Smooth muscle cell (in vitro differentiated cells): Measurements from ENCODE around the gene CYP2E1. TPM values are rescaled to one million over a fixed set of nuclear protein-coding genes. Genes with fewer than 3 reads are reported as not detected.
"Not testable (repeated sequence)": the region's sequence is repeated elsewhere in the genome, so short reads cannot be mapped to it uniquely, and the experiment has no call there.

Experiments
- DNase-seq: peaks from one replicate; lab custom pipeline; 2025; ENCODE audit not compliant: unreplicated experiment; lab: John Stamatoyannopoulos, UW
- H2AFZ ChIP-seq: fragments of 200-600 bp; sonication (generic); 2 replicates; pipeline ENCODE4 v1.6.0; 2016; ENCODE audit warnings: antibody characterized with exemption, low read depth, mild to moderate bottlenecking
- H3F3A ChIP-seq: fragments of 200-600 bp; sonication (generic); 2 replicates; pipeline ENCODE4 v1.6.0; 2017; ENCODE audit warnings: antibody characterized with exemption, low read depth
- H3K27ac ChIP-seq: fragments of 200-600 bp; sonication (generic); 2 replicates; pipeline ENCODE4 v1.5.1; 2016; ENCODE audit warnings: low read depth, mild to moderate bottlenecking
- H3K27me3 ChIP-seq: fragments of 200-600 bp; sonication (generic); 2 replicates; pipeline ENCODE4 v1.6.1; 2016; ENCODE audit warnings: low read depth, mild to moderate bottlenecking
- H3K36me3 ChIP-seq: fragments of 200-600 bp; sonication (generic); 2 replicates; pipeline ENCODE4 v1.5.1; 2016; ENCODE audit warnings: low read depth
- H3K4me1 ChIP-seq: fragments of 200-600 bp; sonication (generic); 2 replicates; pipeline ENCODE4 v1.5.1; 2016; ENCODE audit warnings: low read depth
- H3K4me2 ChIP-seq: fragments of 200-600 bp; sonication (generic); 2 replicates; pipeline ENCODE4 v1.6.0; 2016; ENCODE audit warnings: mild to moderate bottlenecking
- H3K4me3 ChIP-seq: fragments of 200-600 bp; sonication (generic); 2 replicates; pipeline ENCODE4 v1.5.1; 2016; ENCODE audit warnings: mild to moderate bottlenecking
- H3K79me2 ChIP-seq: fragments of 200-600 bp; sonication (generic); 2 replicates; pipeline ENCODE4 v1.6.0; 2016; ENCODE audit warnings: low read depth, mild to moderate bottlenecking
- H3K9ac ChIP-seq: fragments of 200-600 bp; sonication (generic); 2 replicates; pipeline ENCODE4 v1.6.0; 2016; ENCODE audit warnings: low read depth
- H3K9me3 ChIP-seq: fragments of 200-600 bp; sonication (generic); replicated peaks from 2 replicates; pipeline ENCODE4 v1.5.1; 2016; ENCODE audit warnings: low read depth
- H4K20me1 ChIP-seq: fragments of 200-600 bp; sonication (generic); 2 replicates; pipeline ENCODE4 v1.6.0; 2016; ENCODE audit warnings: low read depth
- CTCF ChIP-seq: fragments of 200-600 bp; sonication (generic); IDR thresholded peaks from 2 replicates; pipeline ENCODE4 v1.5.1; 2017; ENCODE audit warnings: borderline replicate concordance, mild to moderate bottlenecking, antibody characterized with exemption; ENCODE audit not compliant: insufficient read depth, poor library complexity, severe bottlenecking
- WGBS: methylation state at CpG from one replicate; pipeline ENCODE4 v1.1.7; 2016; ENCODE audit warnings: low lambda C conversion rate; 5-methylcytosine and 5-hydroxymethylcytosine counted together
- polyA plus RNA-seq: library from polyadenylated mRNA; unstranded; fragments of >200 nt; fragmentation: Nextera tagmentation; extraction: Ambion mirVana; gene quantifications from 2 replicates; pipeline ENCODE4 v1.2.1, GENCODE V29; 2016
- total RNA-seq: library from RNA; depleted of rRNA; stranded (reverse); fragments of >200 nt; gene quantifications from 2 replicates; pipeline ENCODE4 v1.2.3, GENCODE V29; 2014

The CYP2E1 gene
- total and polyA plus RNA-seq, 2 experiments from 2014 or later: 1.3 to 10.8 TPM

- DNase-seq: no peak
- 51% methylated on average over 4 of the region's 4 CpGs for WGBS
- no peak for TF ChIP-seq CTCF
These were observed 15.1 kb upstream of the CYP2E1 start for GRCh38 chr10:133511907-133512528.

DNA sequence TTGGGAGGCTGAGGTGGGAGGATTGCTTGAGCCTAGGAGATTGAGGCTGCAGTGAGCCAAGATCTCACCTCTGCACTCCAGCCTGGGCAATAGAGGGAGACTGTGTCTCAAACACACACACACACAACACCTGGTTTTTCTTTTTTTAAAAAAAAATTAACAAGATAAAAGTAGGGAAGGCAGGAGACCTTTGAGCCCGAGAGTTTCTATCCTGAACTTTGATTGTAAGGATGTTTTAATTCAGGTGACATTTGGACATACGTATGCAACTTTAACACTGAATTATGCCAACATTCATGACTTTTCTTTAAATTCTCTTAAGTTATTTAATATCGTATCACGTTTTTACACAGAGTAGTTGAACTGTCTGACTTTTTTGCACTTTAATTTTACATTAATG lies 11.7 kb upstream of the CYP2E1 start:
- H3K9ac ChIP-seq: no peak overlapping the region
- no peak for DNase-seq
- 67% methylated on average over 4 of the region's 4 CpGs for WGBS
- H3K4me2 ChIP-seq: no peak overlapping the region
- H3K9me3 ChIP-seq: peaks cover 15% of the 10 kb centered on the region
- TF ChIP-seq CTCF: no peak
- no peaks in the 10 kb centered on the region for H3K36me3 ChIP-seq
- no peaks in the 10 kb centered on the region for H3K79me2 ChIP-seq
- H3K27me3 ChIP-seq: no peaks in the 10 kb centered on the region
- H2AFZ ChIP-seq: no peak overlapping the region
- no peaks in the 10 kb centered on the region for H3K4me1 ChIP-seq
- H4K20me1 ChIP-seq: no peaks in the 10 kb centered on the region
- no peaks in the 10 kb centered on the region for H3F3A ChIP-seq
- H3K4me3 ChIP-seq: no peak overlapping the region
- H3K27ac ChIP-seq: no peak overlapping the region

More at GRCh38 chr10:133511907-133512528, 15.1 kb upstream of the CYP2E1 start:
- Histone ChIP-seq H3K27ac (no peak overlapping the region), H3K27me3 (no peaks in the 10 kb centered on the region), H3K9me3 (peaks cover 17% of the 10 kb centered on the region), H3K4me3 (no peak overlapping the region), H3K4me2 (no peak overlapping the region), H3K79me2 (no peaks in the 10 kb centered on the region), H3F3A (no peaks in the 10 kb centered on the region), H4K20me1 (no peaks in the 10 kb centered on the region), H2AFZ (no peak overlapping the region), H3K9ac (no peak overlapping the region), H3K4me1 (no peaks in the 10 kb centered on the region), H3K36me3 (no peaks in the 10 kb centered on the region)

DNA sequence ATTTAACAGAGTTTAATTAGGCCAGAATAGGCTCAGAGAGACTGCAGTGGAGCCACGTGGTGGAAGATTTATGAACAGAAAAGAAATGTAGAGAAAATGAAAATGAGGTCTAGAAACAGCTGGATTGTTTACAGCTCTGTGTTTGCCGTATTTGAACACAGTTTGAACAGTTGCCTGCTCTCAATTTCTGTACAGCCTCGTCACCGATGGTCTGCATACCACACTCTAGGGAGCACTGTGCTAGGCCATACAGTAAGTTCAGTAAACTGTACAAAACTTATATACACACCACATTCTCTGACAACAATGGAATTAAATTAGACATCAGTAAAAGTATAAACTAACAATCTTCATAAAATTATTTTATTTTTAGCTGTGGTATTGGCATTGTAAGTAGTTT lies 11.1 kb upstream of the CYP2E1 start:
- DNase-seq: no peak
- Histone ChIP-seq H3F3A (no peaks in the 10 kb centered on the region), H3K27ac (no peak overlapping the region), H3K79me2 (no peaks in the 10 kb centered on the region), H3K4me2 (no peak overlapping the region), H3K27me3 (no peaks in the 10 kb centered on the region), H3K4me1 (no peaks in the 10 kb centered on the region), H2AFZ (no peak overlapping the region), H3K36me3 (no peaks in the 10 kb centered on the region), H3K4me3 (no peak overlapping the region), H3K9ac (no peak overlapping the region), H3K9me3 (peaks cover 15% of the 10 kb centered on the region), H4K20me1 (no peaks in the 10 kb centered on the region)
- 52% methylated on average over 4 of the region's 4 CpGs for WGBS
- no peak for TF ChIP-seq CTCF

DNA sequence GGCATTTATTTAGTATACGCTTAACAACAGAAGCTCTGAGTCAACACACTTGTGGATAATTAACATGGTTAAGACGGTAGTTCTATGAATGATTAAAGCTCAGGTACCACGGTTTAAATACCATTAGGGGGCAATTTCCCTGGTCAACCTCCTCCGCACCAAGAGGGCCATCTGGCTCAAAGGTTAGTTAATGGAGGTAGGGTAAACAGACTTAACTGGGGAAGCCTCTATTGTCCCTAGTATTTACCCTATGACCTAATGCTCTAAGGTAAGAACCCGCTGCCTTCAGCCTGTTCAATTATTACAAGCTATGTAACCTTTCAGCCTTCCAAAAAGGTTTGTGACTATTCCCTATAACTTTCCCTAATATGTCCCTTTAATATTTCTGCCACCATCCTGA lies 8.6 kb upstream of the CYP2E1 start:
- H3K79me2 ChIP-seq, H3K36me3 ChIP-seq, H3F3A ChIP-seq, H2AFZ ChIP-seq, DNase-seq, H3K4me2 ChIP-seq, H3K4me1 ChIP-seq, H3K9ac ChIP-seq, H3K27me3 ChIP-seq, H4K20me1 ChIP-seq, H3K4me3 ChIP-seq, H3K27ac ChIP-seq: not testable (repeated sequence)
- WGBS: 81% methylated on average over 5 of the region's 5 CpGs
- H3K9me3 ChIP-seq: peaks cover 15% of the 10 kb centered on the region
